ENCODE measurements around the gene PXMP4.

PXMP4 gene

GRCh38 chr20:33725607-33726264, 5.6 kb upstream of the PXMP4 start:
- H3K9me3 ChIP-seq (ENCODE audit: control insufficient read depth, insufficient read depth, low read length), result no peaks in the 10 kb centered on the region
- no peak overlapping the region for H3K9ac ChIP-seq (ENCODE audit: low read depth, low read length)
- H3K36me3 ChIP-seq (ENCODE audit: insufficient read depth, low read length), result no peaks in the 10 kb centered on the region
- H3K4me1 ChIP-seq (ENCODE audit: insufficient read depth, low read length), result no peaks in the 10 kb centered on the region

- H3K9ac ChIP-seq (ENCODE audit: low read depth, low read length), result no peak overlapping the region
- H3K4me1 ChIP-seq (ENCODE audit: insufficient read depth, low read length), result no peaks in the 10 kb centered on the region
- no peaks in the 10 kb centered on the region for H3K9me3 ChIP-seq (ENCODE audit: control insufficient read depth, insufficient read depth, low read length)
- no peaks in the 10 kb centered on the region for H3K36me3 ChIP-seq (ENCODE audit: insufficient read depth, low read length)
Observed at GRCh38 chr20:33724439-33725094, 4.5 kb upstream of the PXMP4 start.

GRCh38 chr20:33721391-33722140, 1.5 kb upstream of the PXMP4 start:
- H3K9me3 ChIP-seq (ENCODE audit: control insufficient read depth, insufficient read depth, low read length), result no peaks in the 10 kb centered on the region
- H3K36me3 ChIP-seq (ENCODE audit: insufficient read depth, low read length), result no peaks in the 10 kb centered on the region
- H3K4me1 ChIP-seq (ENCODE audit: insufficient read depth, low read length), result no peaks in the 10 kb centered on the region
- H3K9ac ChIP-seq (ENCODE audit: low read depth, low read length), result no peak overlapping the region

- Histone ChIP-seq H3K9me3 (ENCODE audit: control insufficient read depth, insufficient read depth, low read length) (no peaks in the 10 kb centered on the region), H3K4me1 (ENCODE audit: insufficient read depth, low read length) (no peaks in the 10 kb centered on the region), H3K9ac (ENCODE audit: low read depth, low read length) (peak overlapping the region; percentile 32), H3K36me3 (ENCODE audit: insufficient read depth, low read length) (no peaks in the 10 kb centered on the region)
Observed at GRCh38 chr20:33719277-33719988, 677 bp downstream of the PXMP4 start.

GRCh38 chr20:33716498-33716897, 3.6 kb downstream of the PXMP4 start:
- no peak overlapping the region; the same call in 1 of the 2 replicates for H3K9ac ChIP-seq (ENCODE audit: low read depth, low read length)
- H3K9me3 ChIP-seq (ENCODE audit: control insufficient read depth, insufficient read depth, low read length), result no peaks in the 10 kb centered on the region
- H3K36me3 ChIP-seq (ENCODE audit: insufficient read depth, low read length), result no peaks in the 10 kb centered on the region
- no peaks in the 10 kb centered on the region for H3K4me1 ChIP-seq (ENCODE audit: insufficient read depth, low read length)

- Histone ChIP-seq H3K4me1 (ENCODE audit: insufficient read depth, low read length) (peaks cover 6% of the 10 kb centered on the region; the same call in 1 of the 2 replicates), H3K9me3 (ENCODE audit: control insufficient read depth, insufficient read depth, low read length) (no peaks in the 10 kb centered on the region), H3K9ac (ENCODE audit: low read depth, low read length) (no peak overlapping the region), H3K36me3 (ENCODE audit: insufficient read depth, low read length) (no peaks in the 10 kb centered on the region)
Observed at GRCh38 chr20:33713865-33714367, 6.2 kb downstream of the PXMP4 start.

- Histone ChIP-seq H3K9me3 (ENCODE audit: control insufficient read depth, insufficient read depth, low read length) (no peaks in the 10 kb centered on the region), H3K36me3 (ENCODE audit: insufficient read depth, low read length) (no peaks in the 10 kb centered on the region), H3K9ac (ENCODE audit: low read depth, low read length) (no peak overlapping the region), H3K4me1 (ENCODE audit: insufficient read depth, low read length) (peaks cover 6% of the 10 kb centered on the region; the same call in 1 of the 2 replicates)
Observed at GRCh38 chr20:33711446-33711738, 8.7 kb downstream of the PXMP4 start.

- Histone ChIP-seq H3K9ac (ENCODE audit: low read depth, low read length) (no peak overlapping the region), H3K9me3 (ENCODE audit: control insufficient read depth, insufficient read depth, low read length) (no peaks in the 10 kb centered on the region), H3K4me1 (ENCODE audit: insufficient read depth, low read length) (peaks cover 6% of the 10 kb centered on the region; the same call in 1 of the 2 replicates), H3K36me3 (ENCODE audit: insufficient read depth, low read length) (no peaks in the 10 kb centered on the region)
Observed at GRCh38 chr20:33710681-33711445, 9.2 kb downstream of the PXMP4 start.

GRCh38 chr20:33709905-33710541, 10.1 kb downstream of the PXMP4 start:
- Histone ChIP-seq H3K4me1 (ENCODE audit: insufficient read depth, low read length) (peaks cover 6% of the 10 kb centered on the region; the same call in 1 of the 2 replicates), H3K9me3 (ENCODE audit: control insufficient read depth, insufficient read depth, low read length) (no peaks in the 10 kb centered on the region), H3K9ac (ENCODE audit: low read depth, low read length) (peak overlapping the region; percentile 18; the same call in 1 of the 2 replicates), H3K36me3 (ENCODE audit: insufficient read depth, low read length) (no peaks in the 10 kb centered on the region)

GRCh38 chr20:33709398-33709797, 10.7 kb downstream of the PXMP4 start:
- Histone ChIP-seq H3K36me3 (ENCODE audit: insufficient read depth, low read length) (no peaks in the 10 kb centered on the region), H3K9me3 (ENCODE audit: control insufficient read depth, insufficient read depth, low read length) (no peaks in the 10 kb centered on the region), H3K9ac (ENCODE audit: low read depth, low read length) (no peak overlapping the region), H3K4me1 (ENCODE audit: insufficient read depth, low read length) (peaks cover 6% of the 10 kb centered on the region; the same call in 1 of the 2 replicates)

GRCh38 chr20:33707668-33708067, 12.4 kb downstream of the PXMP4 start:
- Histone ChIP-seq H3K9me3 (ENCODE audit: control insufficient read depth, insufficient read depth, low read length) (no peaks in the 10 kb centered on the region), H3K4me1 (ENCODE audit: insufficient read depth, low read length) (peaks cover 6% of the 10 kb centered on the region; the same call in 1 of the 2 replicates), H3K9ac (ENCODE audit: low read depth, low read length) (no peak overlapping the region), H3K36me3 (ENCODE audit: insufficient read depth, low read length) (no peaks in the 10 kb centered on the region)

GRCh38 chr20:33704197-33704924, 15.7 kb downstream of the PXMP4 start:
- H3K4me1 ChIP-seq (ENCODE audit: insufficient read depth, low read length), result no peaks in the 10 kb centered on the region
- no peak overlapping the region for H3K9ac ChIP-seq (ENCODE audit: low read depth, low read length)
- H3K9me3 ChIP-seq (ENCODE audit: control insufficient read depth, insufficient read depth, low read length), result peaks cover 4% of the 10 kb centered on the region; the same call in 1 of the 2 replicates
- H3K36me3 ChIP-seq (ENCODE audit: insufficient read depth, low read length), result no peaks in the 10 kb centered on the region

Measured in ES-I3 (cell line).